ENCODE measurements around the gene PDPR. TPM values are rescaled to one million over a fixed set of nuclear protein-coding genes. Genes with fewer than 3 reads are reported as not detected.

The PDPR gene
- total RNA-seq, 1 donor from 2014 or later = 10.8 TPM

Other genes with a start within 250 kb of the PDPR start
- 7.7 TPM for gene CLEC18A, start 163.0 kb upstream of the PDPR start, total RNA-seq (ENCODE audit: insufficient read depth, low replicate concordance)
- 0.96 TPM for gene CLEC18C, start 59.5 kb downstream of the PDPR start, total RNA-seq (ENCODE audit: insufficient read depth, low replicate concordance)
- gene EXOSC6, start 137.6 kb downstream of the PDPR start, total RNA-seq (ENCODE audit: insufficient read depth, low replicate concordance) = 33.0 TPM
- gene AARS1, start 175.2 kb downstream of the PDPR start, total RNA-seq (ENCODE audit: insufficient read depth, low replicate concordance) = 51.3 TPM
- gene DDX19B, start 184.9 kb downstream of the PDPR start, total RNA-seq (ENCODE audit: insufficient read depth, low replicate concordance) = 10.4 TPM
- 54.7 TPM for gene DDX19A, start 232.6 kb downstream of the PDPR start, total RNA-seq (ENCODE audit: insufficient read depth, low replicate concordance)